Forelimb muscle (tissue), 1 donor: Measurements from ENCODE around the gene DOK7. TPM values are rescaled to one million over a fixed set of nuclear protein-coding genes. Genes with fewer than 3 reads are reported as not detected.

Experiments used
- DNase-seq: peaks from one replicate; pipeline ENCODE4 v3.0.0-alpha.2; 2013; ENCODE audit warnings: low read depth
- polyA plus RNA-seq: library from polyadenylated mRNA; unstranded; fragments of 120-200 nt; gene quantifications from one replicate; pipeline ENCODE4 v1.2.1, GENCODE V29; 2013; ENCODE audit not compliant: insufficient read length

The DOK7 gene, protein sequence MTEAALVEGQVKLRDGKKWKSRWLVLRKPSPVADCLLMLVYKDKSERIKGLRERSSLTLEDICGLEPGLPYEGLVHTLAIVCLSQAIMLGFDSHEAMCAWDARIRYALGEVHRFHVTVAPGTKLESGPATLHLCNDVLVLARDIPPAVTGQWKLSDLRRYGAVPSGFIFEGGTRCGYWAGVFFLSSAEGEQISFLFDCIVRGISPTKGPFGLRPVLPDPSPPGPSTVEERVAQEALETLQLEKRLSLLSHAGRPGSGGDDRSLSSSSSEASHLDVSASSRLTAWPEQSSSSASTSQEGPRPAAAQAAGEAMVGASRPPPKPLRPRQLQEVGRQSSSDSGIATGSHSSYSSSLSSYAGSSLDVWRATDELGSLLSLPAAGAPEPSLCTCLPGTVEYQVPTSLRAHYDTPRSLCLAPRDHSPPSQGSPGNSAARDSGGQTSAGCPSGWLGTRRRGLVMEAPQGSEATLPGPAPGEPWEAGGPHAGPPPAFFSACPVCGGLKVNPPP
- 18.4 TPM for polyA plus RNA-seq

DNA sequence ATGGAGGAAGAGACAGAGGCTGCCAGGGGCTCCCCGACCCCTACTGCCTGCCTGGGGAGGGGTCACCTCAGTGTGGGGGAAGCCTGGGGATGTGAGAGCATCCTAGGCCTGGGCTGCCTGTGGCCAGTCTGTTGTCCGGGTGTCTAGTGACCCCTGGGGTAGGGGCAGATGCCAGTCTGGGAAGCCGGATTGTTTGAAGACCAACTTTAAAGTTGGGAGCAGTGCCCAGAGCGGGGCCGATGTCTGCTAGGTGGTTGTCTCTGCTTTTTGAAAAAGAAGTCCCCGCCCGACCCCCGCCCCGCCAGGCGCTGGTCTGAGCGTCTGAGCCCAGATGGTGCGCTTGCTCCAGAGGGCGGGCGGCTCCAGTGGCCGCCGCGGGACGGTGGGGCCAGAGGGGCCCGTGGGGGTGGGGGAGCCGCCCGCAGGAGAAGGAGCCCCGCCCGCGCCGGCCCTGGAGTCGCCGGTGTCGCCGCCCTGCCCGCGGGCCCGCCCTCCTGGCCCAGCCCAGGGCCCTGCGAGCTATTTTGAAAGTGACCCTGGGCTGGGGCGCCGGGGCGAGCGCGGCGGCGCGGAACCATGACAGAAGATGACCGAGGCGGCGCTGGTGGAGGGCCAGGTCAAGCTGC is at the start of gene DOK7:
Gene DOK7, plus strand, starts transcription at position 517 of the 626 bp plus-strand sequence. Its CDS starts 70 bp downstream, at position 587.
- no peak for DNase-seq

GRCh38 chr4:3413675-3414420 is 49.3 kb upstream of the DOK7 start:
- DNase-seq: no peak

DNA sequence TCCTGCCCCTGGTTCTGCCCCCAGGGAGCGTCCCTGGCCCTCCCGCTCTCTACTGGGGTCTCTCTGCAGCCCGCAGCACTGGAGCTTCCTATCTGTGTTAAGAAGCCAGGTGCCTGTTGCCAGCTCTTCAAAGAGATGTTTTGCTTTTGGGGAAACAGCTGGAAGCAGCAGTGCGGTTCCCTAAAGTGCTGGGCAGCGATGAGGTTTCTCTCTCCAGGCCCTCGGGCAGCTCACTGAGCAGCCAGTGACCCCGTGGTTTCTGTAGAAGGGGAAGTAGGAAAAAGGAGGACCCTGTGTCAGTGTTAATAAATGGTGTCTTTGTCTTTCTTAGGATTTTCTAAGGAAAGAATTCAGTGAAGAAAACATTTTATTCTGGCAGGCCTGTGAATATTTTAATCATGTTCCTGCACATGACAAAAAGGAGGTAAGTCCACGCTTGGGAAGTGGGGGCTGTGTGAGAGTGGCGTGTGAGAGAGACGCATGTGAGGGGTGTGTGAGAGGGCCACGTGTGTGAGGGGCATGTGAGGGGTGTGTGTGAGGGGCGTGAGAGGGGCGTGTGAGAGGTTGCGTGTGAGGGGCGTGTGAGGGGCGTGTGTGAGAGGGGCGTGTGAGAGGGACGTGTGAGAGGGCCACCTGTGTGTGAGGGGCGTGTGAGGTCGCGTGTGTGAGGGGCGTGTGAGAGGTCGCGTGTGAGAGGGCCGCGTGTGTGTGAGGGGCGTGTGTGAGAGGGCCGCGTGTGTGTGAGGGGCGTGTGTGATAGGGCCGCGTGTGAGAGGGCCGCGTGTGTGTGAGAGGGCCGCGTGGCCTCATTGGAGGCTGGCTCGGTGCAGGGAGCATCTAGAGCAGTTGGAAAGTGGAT is 48.5 kb upstream of the DOK7 start:
- DNase-seq: no peak

- DNase-seq: no peak
Observed at GRCh38 chr4:3415471-3416141, 47.5 kb upstream of the DOK7 start.

- DNase-seq: no peak
Observed at GRCh38 chr4:3416270-3416669, 46.8 kb upstream of the DOK7 start.

DNA sequence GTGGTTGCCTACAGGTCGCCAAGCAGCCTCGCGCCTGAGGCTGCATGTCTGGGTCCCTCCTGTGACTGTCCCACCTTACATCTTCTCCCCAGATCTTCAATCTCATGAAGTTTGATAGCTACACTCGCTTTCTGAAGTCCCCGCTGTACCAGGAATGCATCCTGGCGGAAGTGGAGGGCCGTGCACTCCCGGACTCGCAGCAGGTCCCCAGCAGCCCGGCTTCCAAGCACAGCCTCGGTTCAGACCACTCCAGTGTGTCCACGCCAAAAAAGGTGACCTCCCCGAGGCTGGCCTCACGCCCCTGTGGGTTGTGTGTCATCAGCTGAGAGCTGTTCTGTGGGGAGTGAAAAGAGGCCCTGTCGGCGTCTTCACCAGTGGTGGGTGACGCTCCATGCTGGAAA is 46.3 kb upstream of the DOK7 start:
- no peak for DNase-seq

DNA sequence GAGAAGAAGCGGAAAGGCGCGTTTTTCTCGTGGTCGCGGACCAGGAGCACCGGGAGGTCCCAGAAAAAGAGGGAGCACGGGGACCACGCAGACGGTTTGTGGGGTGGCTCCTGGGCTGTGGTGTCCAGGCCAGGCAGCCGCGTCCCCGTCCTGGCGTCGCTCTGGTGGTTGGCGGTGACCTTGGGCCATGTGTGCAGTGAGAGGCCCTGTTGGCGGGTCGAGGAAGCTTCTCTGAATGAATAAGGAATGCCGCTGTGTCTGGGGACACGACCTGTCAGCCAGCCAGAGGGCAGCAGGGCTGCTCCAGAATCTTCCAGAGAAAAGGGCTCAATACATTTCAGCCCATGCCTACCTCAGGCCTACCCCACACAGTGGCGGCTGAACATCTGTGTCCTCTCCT is 45.7 kb upstream of the DOK7 start:
- DNase-seq: no peak

DNA sequence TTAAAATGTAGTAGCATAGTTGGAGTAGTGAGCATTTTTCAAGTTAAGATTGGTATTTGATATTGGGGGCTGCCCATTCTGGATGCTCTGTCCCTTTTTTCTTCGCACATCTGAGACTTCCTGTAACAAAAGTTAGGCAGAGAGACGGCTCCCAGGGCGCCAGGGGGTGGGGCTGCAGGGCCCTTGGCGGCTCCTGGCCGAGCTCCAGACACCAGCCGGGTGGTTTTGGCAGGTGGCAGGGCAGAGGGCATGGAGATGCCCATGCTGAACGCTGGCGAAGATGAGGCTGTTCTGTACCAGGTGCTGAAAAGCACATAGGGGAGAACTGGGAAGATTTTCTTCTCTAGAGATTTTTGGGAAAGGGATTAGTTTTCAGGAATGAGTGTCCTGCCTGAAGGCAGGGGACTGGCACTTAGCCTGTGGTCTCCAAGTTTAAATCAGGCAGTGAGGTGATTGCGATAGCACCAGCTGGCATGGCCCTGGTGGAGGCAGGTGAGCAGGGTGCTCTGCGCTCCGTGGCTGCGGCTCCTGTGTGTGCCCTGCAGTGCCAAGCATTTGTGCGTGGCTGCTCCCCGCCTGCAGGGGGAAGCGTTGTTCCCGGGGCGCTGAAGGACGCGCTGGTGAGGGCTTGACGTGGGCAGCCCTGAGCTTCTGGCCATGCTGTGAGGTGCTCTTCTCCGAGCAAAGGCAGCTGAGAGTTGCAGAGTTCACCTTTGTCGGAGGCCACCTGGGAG is 44.9 kb upstream of the DOK7 start:
- DNase-seq: no peak

- DNase-seq: no peak
Observed at GRCh38 chr4:3419836-3420605, 43.1 kb upstream of the DOK7 start.

GRCh38 chr4:3420606-3420955 is 42.5 kb upstream of the DOK7 start:
- no peak for DNase-seq

DNA sequence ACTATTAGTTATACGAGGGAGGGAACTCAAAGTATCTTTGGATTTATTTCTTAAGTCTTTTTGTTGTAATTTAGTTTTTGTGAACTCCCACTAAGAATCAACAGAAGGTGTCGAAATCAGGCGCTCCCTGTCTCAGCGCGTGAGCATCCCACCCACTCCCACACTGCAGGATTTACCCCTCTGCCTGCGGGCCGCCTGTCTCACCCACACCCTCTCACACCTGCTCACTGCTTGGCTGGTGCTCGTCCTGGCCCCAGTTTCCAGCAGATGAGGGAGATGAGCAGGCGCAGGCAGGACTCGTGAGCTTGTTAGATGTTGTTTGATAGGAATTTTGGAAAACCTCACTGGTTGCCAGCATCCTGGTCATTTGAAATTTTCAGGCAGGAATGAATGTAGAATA is 42.1 kb upstream of the DOK7 start:
- no peak for DNase-seq

DNA sequence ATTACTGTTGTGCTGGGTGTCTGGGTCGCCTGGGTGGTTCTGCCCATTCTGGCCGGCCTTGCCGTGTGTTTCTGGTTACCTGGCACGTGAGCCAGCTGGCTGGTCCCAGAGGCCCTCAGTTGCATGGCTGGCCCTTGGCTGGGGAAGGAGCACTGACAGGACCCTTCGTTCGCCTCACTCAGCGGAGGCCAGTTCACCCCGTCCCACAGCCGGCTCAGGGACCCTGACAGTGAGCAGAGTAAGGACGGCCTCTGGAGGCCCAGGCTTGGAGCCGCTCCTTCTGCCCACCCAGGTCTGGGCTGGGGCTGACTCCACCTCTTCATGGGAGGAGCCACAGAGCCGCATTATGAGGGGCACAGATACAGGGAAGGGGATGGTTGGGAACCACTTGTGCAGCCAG is 41.6 kb upstream of the DOK7 start:
- no peak for DNase-seq

GRCh38 chr4:3422241-3422801 is 40.8 kb upstream of the DOK7 start:
- no peak for DNase-seq

- no peak for DNase-seq
Observed at GRCh38 chr4:3422808-3423297, 40.3 kb upstream of the DOK7 start.

- no peak for DNase-seq
Observed at GRCh38 chr4:3423406-3423805, 39.7 kb upstream of the DOK7 start.

DNA sequence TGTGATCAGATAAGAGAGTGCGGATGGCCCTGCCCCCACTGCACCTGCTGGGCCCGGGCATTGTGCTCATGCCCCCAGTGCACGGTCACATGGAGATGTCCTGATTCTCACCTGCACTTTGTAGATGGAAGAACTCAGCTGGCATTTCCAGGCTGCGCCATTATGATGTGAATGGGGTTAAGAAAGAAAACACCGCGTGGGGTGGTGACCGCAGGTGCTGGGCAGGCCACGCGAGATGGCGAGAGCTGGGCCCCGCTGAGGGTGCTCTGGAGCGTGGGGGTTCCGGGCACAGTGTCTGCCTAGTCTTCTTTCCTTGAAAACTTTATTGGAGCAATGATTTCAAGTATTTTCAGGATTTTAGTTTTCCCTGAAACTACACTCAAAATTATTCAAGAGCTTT is 39.2 kb upstream of the DOK7 start:
- DNase-seq: no peak

- DNase-seq: no peak
Observed at GRCh38 chr4:3424522-3425095, 38.5 kb upstream of the DOK7 start.

DNA sequence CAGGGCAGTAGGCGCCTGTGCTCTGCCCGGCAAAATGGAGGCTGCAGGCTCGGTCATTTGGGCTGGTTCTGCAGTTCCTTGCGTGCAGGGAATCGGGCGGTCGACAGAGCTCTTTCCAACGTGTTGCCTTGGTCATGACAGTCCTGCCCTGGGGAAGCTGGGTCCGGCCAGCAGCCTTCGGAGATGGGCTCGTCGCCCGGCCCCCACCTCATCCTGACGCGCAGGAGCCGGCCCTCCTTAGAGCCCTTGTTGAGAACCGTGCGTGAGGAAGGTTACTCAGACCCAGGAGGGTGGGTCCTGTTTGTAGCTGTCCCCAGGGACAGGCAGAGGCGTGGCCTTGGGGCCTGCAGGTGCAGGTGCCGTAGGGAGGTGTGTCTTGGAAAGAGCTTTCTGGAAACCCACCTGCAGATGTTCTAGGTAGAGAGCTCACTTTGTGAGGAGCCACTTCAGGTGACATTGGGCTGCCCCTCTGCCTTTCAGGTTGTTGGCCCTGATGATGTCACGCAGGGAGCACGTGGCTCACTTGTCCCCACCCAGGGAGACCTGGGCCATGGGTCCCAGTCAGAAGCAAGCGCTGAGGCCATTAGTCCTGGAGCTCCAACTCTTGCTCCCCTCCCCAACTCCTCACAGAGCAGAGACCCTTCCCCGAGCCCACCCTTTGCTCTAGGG is 36.5 kb upstream of the DOK7 start:
- no peak for DNase-seq
